Renal cortical epithelial cell (primary cell): ENCODE measurements around the gene TPM3. TPM values are rescaled to one million over a fixed set of nuclear protein-coding genes. Genes with fewer than 3 reads are reported as not detected.
"Not testable (repeated sequence)": the region's sequence is repeated elsewhere in the genome, so short reads cannot be mapped to it uniquely, and the experiment has no call there.

Experiments
- DNase-seq: peaks from one replicate; pipeline ENCODE4 v3.0.0-alpha.2; 2011; ENCODE audit warnings: low read depth
- total RNA-seq: library from RNA; depleted of rRNA; stranded (reverse); fragments of >200 nt; gene quantifications from 2 replicates; pipeline ENCODE4 v1.2.3, GENCODE V29; 2014

TPM3 gene
- total RNA-seq = 654 and 806 TPM in 2 replicates

GRCh38 chr1:154191990-154192461, at the start of gene TPM3:
TSS of gene TPM3 (minus strand) at chr1:154192100. CDS start at chr1:154192018, 82 bp downstream.
- peak; percentile 70 for DNase-seq

- no peak for DNase-seq
These were observed 48.5 kb upstream of the TPM3 start for GRCh38 chr1:154240294-154240833.

- DNase-seq = no peak
These were observed 47.6 kb upstream of the TPM3 start for GRCh38 chr1:154239491-154239890.

GRCh38 chr1:154237880-154238506, 46.1 kb upstream of the TPM3 start:
- no peak for DNase-seq

GRCh38 chr1:154237435-154237834, 45.5 kb upstream of the TPM3 start:
- no peak for DNase-seq

- no peak for DNase-seq
These were observed 45.0 kb upstream of the TPM3 start for GRCh38 chr1:154236855-154237254.

- not testable (repeated sequence) for DNase-seq
These were observed 41.2 kb upstream of the TPM3 start for GRCh38 chr1:154233127-154233526.

GRCh38 chr1:154231112-154231511, 39.2 kb upstream of the TPM3 start:
- DNase-seq = not testable (repeated sequence)

- DNase-seq = no peak
These were observed 33.5 kb upstream of the TPM3 start for GRCh38 chr1:154225370-154225769.

- DNase-seq = no peak
These were observed 31.7 kb upstream of the TPM3 start for GRCh38 chr1:154223621-154224020.

- DNase-seq = peak; percentile 37
These were observed 31.0 kb upstream of the TPM3 start for GRCh38 chr1:154222918-154223317.

GRCh38 chr1:154222518-154222917, 30.6 kb upstream of the TPM3 start:
- no peak for DNase-seq

GRCh38 chr1:154221278-154222001, 29.5 kb upstream of the TPM3 start:
- peak; percentile 37 for DNase-seq

GRCh38 chr1:154220970-154221277, 29.0 kb upstream of the TPM3 start:
- DNase-seq = no peak

GRCh38 chr1:154220071-154220969, 28.4 kb upstream of the TPM3 start, which contains the start of gene UBAP2L:
TSS of gene UBAP2L (plus strand) at chr1:154220955. CDS start at chr1:154225124, 4,169 bp downstream.
- DNase-seq = peak; percentile 95

- DNase-seq = peak; percentile 29
These were observed 27.6 kb upstream of the TPM3 start for GRCh38 chr1:154219541-154219940.

GRCh38 chr1:154218545-154218944, 26.6 kb upstream of the TPM3 start:
- no peak for DNase-seq

- peak; percentile 64 for DNase-seq
These were observed 21.4 kb upstream of the TPM3 start for GRCh38 chr1:154213274-154213673.

GRCh38 chr1:154212083-154212482, 20.2 kb upstream of the TPM3 start:
- DNase-seq = no peak

- no peak for DNase-seq
These were observed 16.9 kb upstream of the TPM3 start for GRCh38 chr1:154208677-154209388.

GRCh38 chr1:154207262-154207661, 15.4 kb upstream of the TPM3 start:
- no peak for DNase-seq
